GM13976 (cell line): ENCODE measurements around the gene FARSB.
A peak's percentile ranks its signal among the peaks of the same experiment; 100 is the strongest.

Source experiments
- DNase-seq: peaks from one replicate; pipeline ENCODE4 v3.0.0; 2012; ENCODE audit warnings: low spot score
- CTCF ChIP-seq: IDR thresholded peaks from 2 replicates; pipeline ENCODE4 v1.5.1; 2012; ENCODE audit warnings: borderline replicate concordance, mild to moderate bottlenecking; ENCODE audit not compliant: insufficient read depth; ENCODE audit errors: extremely low read depth, missing control alignments, control extremely low read depth
- in situ Hi-C: fragments of 300-500 bp; cut with MboI; formaldehyde crosslinking; loops from one replicate; pipeline ENCODE4 v1.12.0; 2022; ENCODE audit warnings: low sequenced_read_pairs, mixed read lengths, inconsistent platforms; ENCODE audit not compliant: unreplicated experiment

FARSB gene

DNA sequence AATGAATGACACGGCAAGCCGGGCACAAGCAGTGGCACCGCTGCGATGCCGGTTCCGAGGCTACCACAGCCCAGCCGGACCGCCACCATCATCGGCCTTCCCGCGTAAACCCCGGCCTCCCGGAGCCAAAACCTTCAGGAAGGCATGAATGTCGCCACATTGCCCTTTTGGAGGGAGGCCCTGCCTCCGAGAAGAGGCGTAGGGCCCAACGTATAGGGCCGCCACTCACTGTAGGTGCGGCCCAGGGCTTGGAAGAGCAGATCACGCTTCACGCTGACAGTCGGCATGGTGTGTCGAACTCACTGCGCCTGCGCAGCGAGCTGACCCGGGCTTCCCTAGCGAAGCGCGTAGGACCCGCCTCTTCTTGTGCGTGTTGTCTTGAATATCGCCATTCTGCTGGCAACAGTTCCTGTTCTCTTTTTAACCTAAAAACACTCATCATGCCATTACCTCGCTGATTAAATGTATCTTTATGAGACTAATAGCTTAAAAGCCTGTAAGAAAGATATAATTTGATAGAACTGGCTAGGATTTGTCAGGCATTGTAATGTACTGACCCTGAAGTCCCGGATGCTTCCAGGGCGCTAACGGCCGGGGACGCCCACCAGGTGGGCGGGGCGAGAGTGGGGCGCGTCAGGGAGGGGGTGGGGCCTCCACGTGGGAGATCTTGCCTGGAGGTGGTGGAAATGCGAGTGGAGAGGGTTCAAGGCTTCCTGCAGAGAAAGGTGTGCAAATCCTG lies at the start of gene FARSB:
TSS of gene FARSB (minus strand) at position 306 of the 739 bp plus-strand sequence. CDS start at position 287, 19 bp downstream.
- no peak for TF ChIP-seq CTCF
- DNase-seq = peak; percentile 94
- in situ Hi-C loops = no loop called here

DNA sequence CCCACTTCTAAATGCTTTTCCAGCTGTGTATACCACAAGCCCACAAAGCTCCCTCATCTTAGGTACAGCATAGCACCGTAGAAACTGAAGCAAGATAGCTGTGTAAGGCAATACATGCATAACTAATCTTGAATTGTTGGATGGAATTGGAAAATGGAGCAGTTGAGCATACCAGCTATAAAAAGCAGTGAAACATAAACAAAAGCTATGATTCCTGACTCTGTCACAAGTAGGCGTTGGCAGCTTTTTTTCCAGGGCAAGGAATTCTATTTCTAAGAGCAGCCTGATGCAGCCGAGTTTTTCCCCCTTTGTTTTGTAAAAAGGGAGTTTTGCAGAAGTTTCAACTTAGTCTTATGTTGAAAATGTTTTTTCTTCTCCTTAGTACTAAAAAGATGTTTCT lies 48.0 kb upstream of the FARSB start:
- in situ Hi-C loops = no loop called here
- no peak for TF ChIP-seq CTCF
- no peak for DNase-seq

GRCh38 chr2:222703091-222703490 lies 47.2 kb upstream of the FARSB start:
- no peak for TF ChIP-seq CTCF
- DNase-seq = no peak
- in situ Hi-C loops = no loop called here

DNA sequence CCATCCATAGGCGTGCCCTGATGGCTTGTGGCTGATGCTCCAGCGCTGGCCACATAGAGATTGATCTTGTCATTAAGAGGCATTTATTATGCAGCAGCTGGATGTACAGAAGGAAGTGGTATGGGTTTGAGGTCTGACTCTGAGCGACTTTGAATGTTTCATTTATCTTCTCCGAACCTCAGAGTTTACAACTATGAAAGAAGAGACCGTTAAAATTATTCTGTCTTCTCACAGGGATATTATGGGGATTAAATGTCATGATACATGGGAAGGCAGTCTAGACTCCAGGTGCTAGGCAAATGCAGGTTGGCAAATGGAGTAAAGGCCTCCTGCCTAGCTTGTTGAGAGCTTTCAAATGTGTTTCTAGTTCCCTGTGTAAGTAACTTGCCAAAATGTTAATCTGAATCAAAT lies 45.8 kb upstream of the FARSB start:
- no peak for TF ChIP-seq CTCF
- DNase-seq = no peak
- in situ Hi-C loops = no loop called here

GRCh38 chr2:222701233-222701632 lies 45.3 kb upstream of the FARSB start:
- in situ Hi-C loops = no loop called here
- no peak for TF ChIP-seq CTCF
- DNase-seq = no peak

DNA sequence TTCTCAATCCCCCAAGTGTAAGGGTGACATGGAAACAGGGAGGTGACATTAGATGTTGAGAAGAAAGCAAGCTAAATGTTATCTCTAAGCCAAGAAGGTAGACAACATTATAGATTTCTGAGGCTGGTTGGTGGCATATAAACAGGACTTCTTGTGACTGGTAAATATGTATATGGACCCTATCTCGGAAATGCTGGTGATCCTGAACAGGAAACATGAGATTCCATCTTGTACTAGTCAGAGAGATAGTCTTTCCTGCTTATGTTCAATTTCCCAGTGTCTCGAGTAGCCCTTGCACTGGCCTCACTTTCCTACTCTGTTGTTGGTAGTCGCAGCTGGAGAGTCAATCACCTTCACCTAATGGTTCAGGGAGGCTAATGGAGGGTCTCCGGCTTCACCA lies 42.4 kb upstream of the FARSB start:
- no peak for TF ChIP-seq CTCF
- in situ Hi-C loops = loop anchor here (10.0 kb wide), 1 partner anchor 207 kb away; no protein-coding TSS in a partner anchor

More for the DNA sequence above, 42.4 kb upstream of the FARSB start:
- DNase-seq = no peak
